Hepatocyte (in vitro differentiated cells): ENCODE measurements around the gene CAP1.

Experiments used
- CTCF ChIP-seq: fragments of 200-600 bp; sonication (generic); IDR thresholded peaks from 2 replicates; pipeline ENCODE4 v1.5.1; 2016; ENCODE audit warnings: antibody characterized with exemption, mild to moderate bottlenecking; ENCODE audit not compliant: poor library complexity
- EZH2 ChIP-seq: fragments of 200-600 bp; sonication (generic); IDR thresholded peaks from 2 replicates; pipeline ENCODE4 v1.6.1; 2016; ENCODE audit warnings: antibody characterized with exemption, mild to moderate bottlenecking, borderline replicate concordance
- EZH2phosphoT487 ChIP-seq: fragments of 200-600 bp; sonication (generic); IDR thresholded peaks from one replicate; pipeline ENCODE4 v1.6.1; 2018; ENCODE audit warnings: antibody characterized with exemption, mild to moderate bottlenecking, low read depth, moderate library complexity; ENCODE audit not compliant: unreplicated experiment, severe bottlenecking

- TF ChIP-seq EZH2phosphoT487 = no peak
- no peak for TF ChIP-seq CTCF
- TF ChIP-seq EZH2 = no peak
Observed at GRCh38 chr1:40023379-40023944, 17.1 kb upstream of the CAP1 start.
